K562 (cell line): ENCODE measurements around the gene NCOR2. TPM values are rescaled to one million over a fixed set of nuclear protein-coding genes. Genes with fewer than 3 reads are reported as not detected.

Experiments used
- E2F8 ChIP-seq: fragments of 450-650 bp; IDR thresholded peaks from 2 replicates; pipeline ENCODE4 v1.7.1; 2018; ENCODE audit warnings: mild to moderate bottlenecking, low read depth; ENCODE audit not compliant: partially characterized antibody
- HLTF ChIP-seq: fragments of 450-650 bp; IDR thresholded peaks from 2 replicates; pipeline ENCODE4 v1.6.1; 2016
- ILK ChIP-seq: fragments of 450-650 bp; IDR thresholded peaks from 2 replicates; pipeline ENCODE4 v1.6.1; 2016; ENCODE audit warnings: missing genetic modification characterization, low read depth, mild to moderate bottlenecking, missing compliant biosample characterization, moderate library complexity, borderline replicate concordance
- KDM5B ChIP-seq: fragments of 200-600 bp; sonication (generic); IDR thresholded peaks from 2 replicates; pipeline ENCODE4 v1.6.1; 2012; ENCODE audit warnings: low read depth, mild to moderate bottlenecking, moderate library complexity, low read length, control low read depth, inconsistent platforms; ENCODE audit not compliant: insufficient replicate concordance
- LCOR ChIP-seq: sonication (generic); formaldehyde crosslinking; IDR thresholded peaks from 2 replicates; pipeline ENCODE4 v1.8.0; 2022; ENCODE audit warnings: mild to moderate bottlenecking, missing genetic modification reagents
- MAX ChIP-seq: sonication (generic); formaldehyde crosslinking; IDR thresholded peaks from 2 replicates; pipeline ENCODE4 v1.9.0; 2022; ENCODE audit warnings: mild to moderate bottlenecking, missing genetic modification reagents
- MTF1 ChIP-seq: fragments of 250-450 bp; sonication (Bioruptor Pico); IDR thresholded peaks from 2 replicates; pipeline ENCODE4 v1.9.0; 2021; ENCODE audit warnings: moderate library complexity, mild to moderate bottlenecking, inconsistent platforms, borderline replicate concordance
- PKNOX1 ChIP-seq: fragments of 450-650 bp; IDR thresholded peaks from 2 replicates; pipeline ENCODE4 v1.6.1; 2016
- SAP30 ChIP-seq: fragments of 200-600 bp; sonication (generic); IDR thresholded peaks from 2 replicates; pipeline ENCODE4 v1.6.1; 2012; ENCODE audit warnings: borderline replicate concordance, low read depth, mild to moderate bottlenecking, moderate library complexity, low read length, control low read depth, inconsistent platforms; ENCODE audit not compliant: insufficient read depth, poor library complexity, severe bottlenecking
- TCF7 ChIP-seq: sonication (generic); IDR thresholded peaks from 2 replicates; pipeline ENCODE4 v1.6.1; 2016; ENCODE audit warnings: antibody characterized with exemption, borderline replicate concordance
- THAP12 ChIP-seq: fragments of 250-450 bp; sonication (Bioruptor Pico); IDR thresholded peaks from 2 replicates; pipeline ENCODE4 v1.9.0; 2021; ENCODE audit warnings: mild to moderate bottlenecking, inconsistent platforms
- THAP7 ChIP-seq: fragments of 250-450 bp; sonication (Bioruptor Pico); IDR thresholded peaks from 2 replicates; pipeline ENCODE4 v1.5.0; 2021
- ZBTB12 ChIP-seq: fragments of 250-450 bp; sonication (Bioruptor Pico); IDR thresholded peaks from 2 replicates; pipeline ENCODE4 v1.4.0; 2020
- ZFP1 ChIP-seq: fragments of 450-650 bp; formaldehyde crosslinking; IDR thresholded peaks from 2 replicates; pipeline ENCODE4 v1.4.0; 2020; ENCODE audit warnings: mild to moderate bottlenecking, mixed read lengths
- ZNF449 ChIP-seq: fragments of 250-450 bp; sonication (Bioruptor Pico); IDR thresholded peaks from 2 replicates; pipeline ENCODE4 v1.8.0; 2022; ENCODE audit warnings: moderate library complexity, mild to moderate bottlenecking, inconsistent platforms
- ZNF57 ChIP-seq: fragments of 450-650 bp; formaldehyde crosslinking; IDR thresholded peaks from 2 replicates; pipeline ENCODE4 v1.4.0; 2020; ENCODE audit warnings: mild to moderate bottlenecking, moderate library complexity
- polyA plus RNA-seq, 8 experiments: library from polyadenylated mRNA; depleted of rRNA in 4 of 8; stranded (reverse) in 5 of 8; unstranded in 3 of 8; fragments of >200 nt; fragmentation: Nextera tagmentation in 2 of 8; fragmentation: Illumina TruSeq in 1 of 8; extraction: Ambion mirVana in 2 of 8; extraction: Trizol in 1 of 8; gene quantifications; 2 replicates each; pipeline versions ENCODE4 v1.2.1 to v1.2.3, GENCODE V29; 2011 to 2014; ENCODE audit warnings: inconsistent platforms in 1 of 8, missing spikeins in 1 of 8
- total RNA-seq, 7 experiments: library from RNA; depleted of rRNA in 6 of 7; stranded (reverse); fragments of >200 nt in 6 of 7; fragmentation: Illumina TruSeq in 2 of 7; extraction: Trizol in 2 of 7; gene quantifications; 2 replicates each; pipeline versions ENCODE4 v1.2.1 to v1.2.3, GENCODE V29; 2011 to 2021; ENCODE audit warnings: low replicate concordance in 1 of 7

The NCOR2 gene
- total and polyA plus RNA-seq, 9 of the 15 experiments (the other 6 are each of a cell fraction or from before 2014, with no cell fraction given): 0.18 to 126 (median 8.4) TPM

- TF ChIP-seq LCOR (CRISPR knock-in tag): no peak
- TF ChIP-seq THAP7 (CRISPR knock-in tag): no peak
- TF ChIP-seq SAP30: peak; percentile 11
- no peak for TF ChIP-seq ZNF449
- TF ChIP-seq ILK (tag): no peak
- no peak for TF ChIP-seq PKNOX1
- TF ChIP-seq ZBTB12: no peak
- TF ChIP-seq HLTF: no peak
- TF ChIP-seq MAX (CRISPR knock-in tag): peak; percentile 12; the same call in 1 of the 2 replicates
- TF ChIP-seq THAP12 (CRISPR knock-in tag): 0 out of 2 replicates have a peak, but pooled peaks have one; percentile 14
- no peak for TF ChIP-seq MTF1
- no peak for TF ChIP-seq TCF7
- TF ChIP-seq E2F8: no peak
- no peak for TF ChIP-seq ZFP1 (CRISPR knock-in tag)
- no peak for TF ChIP-seq KDM5B
- no peak for TF ChIP-seq ZNF57 (CRISPR knock-in tag)
Measured at GRCh38 chr12:124566997-124567672, at the start of gene NCOR2 (continued).
